Measurements from ENCODE around the gene PPP1R8.
"Not testable (repeated sequence)": the region's sequence is repeated elsewhere in the genome, so short reads cannot be mapped to it uniquely, and the experiment has no call there.

Gene PPP1R8

GRCh38 chr1:27830621-27831440, at the start of gene PPP1R8:
Gene PPP1R8 (plus strand): TSS chr1:27830782. CDS start chr1:27830836, 54 bp downstream.
- DNase-seq (ENCODE audit: low read depth) = peak; percentile 91

DNA sequence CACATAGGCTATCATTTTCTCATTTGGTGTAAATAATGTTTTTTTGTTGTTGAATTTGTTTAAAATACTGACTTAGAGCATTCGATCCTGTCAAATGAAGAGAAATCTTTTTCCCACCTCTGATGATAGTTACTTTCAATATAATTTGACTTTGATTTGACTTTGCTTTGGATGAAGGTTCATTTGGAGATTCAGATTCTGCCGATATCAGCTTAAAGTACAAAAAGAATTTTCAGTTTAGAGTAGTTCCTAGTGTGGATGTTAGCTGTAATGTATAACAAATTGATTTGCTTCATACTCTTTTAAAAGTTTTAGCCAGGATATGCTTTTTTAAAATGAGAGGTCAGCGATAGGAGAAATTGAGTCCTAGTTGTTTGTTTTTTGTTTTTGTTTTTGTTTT, 47.6 kb upstream of the PPP1R8 start:
- DNase-seq (ENCODE audit: low read depth) = no peak

DNA sequence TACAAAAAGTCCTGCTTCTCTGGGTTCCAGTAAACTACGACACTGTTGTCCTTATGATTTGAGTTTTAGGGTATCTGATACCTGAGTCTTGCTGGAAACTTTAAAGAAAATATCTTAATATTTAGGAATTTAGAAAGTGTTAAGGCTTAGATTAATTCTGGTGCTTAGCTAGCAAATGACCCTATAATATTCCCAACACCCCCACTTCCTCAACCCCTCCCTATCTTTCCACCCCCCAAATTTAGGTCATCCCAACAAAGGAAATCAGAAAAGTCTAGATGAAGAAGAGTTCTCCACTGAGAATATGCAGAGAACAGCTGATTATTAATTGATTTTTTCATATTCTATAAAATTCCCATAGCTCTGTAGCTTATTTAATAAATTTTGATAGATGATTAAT, 45.9 kb upstream of the PPP1R8 start:
- DNase-seq (ENCODE audit: low read depth) = no peak

- no peak for DNase-seq (ENCODE audit: low read depth)
Measured at GRCh38 chr1:27785781-27786455, 44.7 kb upstream of the PPP1R8 start.

DNA sequence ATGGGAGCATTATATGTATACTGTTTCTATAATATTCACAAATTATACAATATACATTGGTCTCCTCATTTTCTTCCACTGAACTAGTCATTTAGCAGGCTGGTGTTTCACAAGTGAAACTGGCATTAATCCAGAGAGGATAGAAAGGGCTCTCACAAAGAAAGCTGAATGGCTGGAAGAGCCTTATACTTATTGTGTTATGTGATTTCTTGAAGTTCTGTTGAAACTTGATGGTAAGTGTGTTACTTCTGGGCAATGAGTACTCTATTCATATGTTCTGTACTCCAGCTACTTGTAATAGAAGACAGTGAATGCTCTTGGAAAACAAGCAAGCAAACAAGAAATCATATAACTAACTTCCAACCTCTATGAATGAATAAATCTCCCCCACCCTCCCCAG, 42.7 kb upstream of the PPP1R8 start:
- no peak for DNase-seq (ENCODE audit: low read depth)

DNA sequence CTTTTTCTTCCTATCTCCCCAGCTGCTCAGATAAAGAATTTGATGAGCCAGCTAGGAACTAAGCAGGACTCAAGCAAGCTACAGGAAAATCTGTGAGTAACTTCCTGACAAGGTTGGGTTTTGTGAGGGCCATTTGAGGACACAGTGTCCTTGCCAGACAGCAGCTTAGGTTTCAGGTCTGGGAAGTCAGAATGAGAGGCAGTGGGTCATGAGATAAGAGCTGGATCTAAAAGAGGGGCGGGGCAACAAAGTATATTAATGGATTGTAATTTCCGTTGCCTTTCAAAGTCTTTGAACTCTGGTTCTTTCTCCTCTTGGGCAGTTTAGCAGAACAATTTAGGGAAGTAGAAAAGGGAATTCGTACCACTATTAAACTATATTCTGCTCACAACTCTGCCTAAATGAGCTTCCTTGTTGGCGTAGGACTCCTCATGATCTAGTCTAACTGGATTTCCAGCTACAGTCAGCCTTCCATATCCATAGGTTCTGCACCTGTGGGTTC, 41.0 kb upstream of the PPP1R8 start:
- no peak for DNase-seq (ENCODE audit: low read depth)

GRCh38 chr1:27790270-27790669, 40.3 kb upstream of the PPP1R8 start:
- DNase-seq (ENCODE audit: low read depth) = not testable (repeated sequence)

DNA sequence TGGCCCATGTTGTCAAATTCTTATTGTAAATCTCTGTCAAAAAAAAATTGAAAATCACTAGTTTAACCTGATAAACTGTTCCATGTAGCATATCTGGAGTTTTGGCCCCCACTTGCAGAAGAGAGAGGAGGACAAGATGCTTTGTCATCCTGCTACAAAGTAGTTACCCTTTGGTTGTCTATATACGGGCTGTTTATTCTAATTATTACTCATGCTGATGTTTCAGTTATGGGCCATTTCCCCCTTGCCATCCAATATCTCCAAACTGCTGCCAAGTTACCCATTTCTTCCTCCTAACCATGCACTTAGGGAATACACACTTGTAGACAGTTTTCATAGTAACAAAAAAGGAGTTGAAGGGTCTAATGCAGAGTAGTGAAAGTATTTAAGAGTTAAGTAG, 35.0 kb upstream of the PPP1R8 start:
- no peak for DNase-seq (ENCODE audit: low read depth)

DNA sequence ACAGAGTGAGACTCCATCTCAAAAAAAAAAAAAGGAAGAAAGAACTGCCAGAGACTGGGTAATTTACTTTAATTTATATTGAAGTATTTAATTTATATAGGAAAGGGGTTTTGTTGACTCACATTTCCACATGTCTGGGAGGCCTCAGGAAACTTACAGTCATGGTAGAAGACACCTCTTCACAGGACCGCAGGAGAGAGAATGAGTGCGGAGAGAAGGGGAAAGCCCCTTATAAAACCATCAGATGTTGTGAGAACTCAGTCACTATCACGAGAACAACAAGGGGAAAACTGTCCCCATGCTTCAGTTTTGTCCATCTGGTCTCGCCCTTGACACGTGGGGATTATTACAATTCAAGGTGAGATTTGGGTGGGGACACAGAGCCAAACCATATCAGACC, 25.8 kb upstream of the PPP1R8 start:
- no peak for DNase-seq (ENCODE audit: low read depth)

GRCh38 chr1:27806758-27807157, 23.8 kb upstream of the PPP1R8 start:
- DNase-seq (ENCODE audit: low read depth) = no peak

DNA sequence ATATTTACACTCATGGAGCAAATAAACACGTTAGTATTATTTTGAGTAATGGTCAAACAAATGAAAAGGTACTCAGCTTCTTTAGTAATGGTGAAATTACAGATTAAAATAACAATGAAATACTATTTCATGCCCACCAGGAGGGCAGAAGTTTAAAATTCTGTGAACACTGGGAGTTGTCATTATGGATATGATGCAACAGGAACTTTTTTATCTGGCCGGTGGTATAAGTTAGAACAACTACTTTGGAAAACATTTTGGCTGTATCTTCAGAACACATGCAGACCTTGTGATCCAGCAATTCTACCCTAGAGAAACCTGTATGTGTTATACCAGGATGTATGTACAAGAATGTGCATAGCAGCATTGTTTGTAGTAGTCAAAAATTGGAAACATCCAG, 23.2 kb upstream of the PPP1R8 start:
- DNase-seq (ENCODE audit: low read depth) = no peak

GRCh38 chr1:27808131-27808530, 22.5 kb upstream of the PPP1R8 start:
- DNase-seq (ENCODE audit: low read depth) = not testable (repeated sequence)

DNA sequence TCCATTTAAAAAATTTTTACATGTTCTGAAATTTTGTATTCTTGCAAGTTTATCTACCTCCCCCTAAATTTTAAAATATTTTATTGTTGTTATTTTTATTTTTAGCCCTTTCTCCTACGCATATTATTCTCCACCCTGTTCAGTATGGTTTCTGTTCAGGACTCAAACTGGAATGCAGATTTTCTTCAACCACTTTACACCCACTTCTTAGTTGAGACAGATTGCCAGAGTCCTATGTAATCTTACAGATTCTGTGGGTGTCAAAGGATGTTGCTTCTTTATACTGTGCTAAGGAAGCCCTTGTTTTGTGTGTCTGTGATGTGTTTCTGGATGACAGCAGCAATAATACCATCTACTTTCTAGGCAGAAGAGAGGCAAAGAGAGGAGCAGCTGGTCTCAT, 20.7 kb upstream of the PPP1R8 start:
- DNase-seq (ENCODE audit: low read depth) = no peak

DNA sequence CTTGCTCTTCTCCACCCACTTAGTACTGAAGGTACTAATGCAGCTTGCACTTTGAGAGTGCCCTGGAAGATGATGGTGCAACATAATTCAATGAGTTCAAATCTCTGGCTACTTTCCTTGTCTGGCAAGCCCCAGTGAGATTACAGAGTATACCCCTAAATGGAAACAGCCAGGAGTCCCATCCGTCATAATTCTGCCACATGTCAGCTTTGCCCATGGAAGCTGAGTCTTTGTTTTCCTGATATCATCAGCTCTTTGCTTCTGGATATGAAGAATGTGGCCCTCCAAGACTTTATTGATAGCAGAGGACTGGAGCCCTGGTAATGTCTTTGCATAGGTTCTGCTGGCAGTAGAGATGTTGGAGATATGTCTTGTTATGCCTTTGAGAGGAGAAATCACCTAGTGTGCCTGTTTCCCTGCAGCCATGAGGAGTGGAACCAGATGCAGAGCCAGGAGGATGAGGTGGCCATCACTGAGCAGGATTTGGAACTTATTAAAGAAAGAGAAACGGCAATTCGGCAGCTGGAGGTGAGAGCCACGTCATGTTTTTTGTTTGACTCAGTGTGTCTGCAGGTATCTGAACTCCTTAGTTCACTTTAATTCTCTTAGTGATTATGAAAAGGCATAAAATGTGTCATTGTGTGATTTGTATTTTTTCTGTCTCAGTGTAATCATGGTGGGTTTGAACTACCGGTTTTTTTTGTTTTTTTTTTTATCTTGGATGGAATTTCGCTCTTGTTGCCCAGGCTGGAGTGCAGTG, 18.7 kb upstream of the PPP1R8 start:
- no peak for DNase-seq (ENCODE audit: low read depth)

DNA sequence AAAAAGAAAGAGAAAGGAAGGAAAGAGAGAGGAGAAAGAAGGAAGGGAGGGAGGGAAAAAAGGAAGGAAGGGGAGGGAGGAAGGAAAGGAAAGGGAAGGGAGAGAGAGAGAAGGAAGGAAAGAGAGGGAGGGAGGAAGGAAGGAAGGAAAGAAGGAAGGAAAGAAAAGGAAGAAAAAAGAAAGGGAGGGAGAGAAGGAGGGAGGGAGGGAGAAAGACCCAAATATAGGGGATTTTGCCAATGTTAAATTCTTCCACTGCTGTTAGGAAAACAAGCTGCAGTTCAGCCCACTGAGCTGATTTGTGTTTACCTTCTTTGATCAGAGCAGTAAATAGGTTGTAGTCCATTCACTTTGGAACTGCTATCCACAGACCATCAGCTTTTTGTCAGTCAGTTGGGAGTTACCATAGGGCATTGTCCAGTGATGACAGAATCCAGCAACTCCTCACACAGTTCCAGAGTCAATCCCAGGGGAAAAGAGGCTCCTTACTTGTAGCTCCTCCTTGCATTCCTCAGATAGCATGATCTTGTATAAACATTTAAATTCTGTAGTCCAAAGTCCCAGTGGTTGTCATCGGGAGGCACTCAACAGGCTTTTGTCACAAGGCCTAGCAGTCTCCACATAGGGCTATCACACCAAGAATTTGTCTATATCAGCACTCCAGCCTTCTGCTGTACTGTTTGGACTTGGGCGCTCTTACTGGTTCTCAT, 13.5 kb upstream of the PPP1R8 start:
- peak; percentile 74 for DNase-seq (ENCODE audit: low read depth)

GRCh38 chr1:27821761-27822315, 8.7 kb upstream of the PPP1R8 start:
- peak; percentile 10 for DNase-seq (ENCODE audit: low read depth)

DNA sequence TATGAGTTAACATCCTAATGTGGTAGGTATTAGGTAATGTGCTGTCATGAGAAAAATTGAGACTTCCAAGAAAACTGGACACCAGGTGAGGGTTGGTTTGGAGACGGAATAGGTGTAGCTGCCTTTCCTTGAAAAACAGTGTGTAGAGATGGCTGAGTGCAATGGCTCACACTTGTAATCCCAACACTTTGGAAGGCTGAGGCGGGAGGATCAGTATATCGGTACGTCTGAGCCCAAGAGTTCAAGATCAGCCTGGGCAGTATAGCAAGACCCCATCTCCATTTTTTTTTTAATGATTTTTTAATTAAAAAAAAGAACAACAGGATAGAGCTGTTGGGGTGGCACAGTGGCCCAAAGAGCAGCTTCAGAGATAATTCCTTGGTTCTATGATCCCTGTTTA, 6.8 kb upstream of the PPP1R8 start:
- no peak for DNase-seq (ENCODE audit: low read depth)

DNA sequence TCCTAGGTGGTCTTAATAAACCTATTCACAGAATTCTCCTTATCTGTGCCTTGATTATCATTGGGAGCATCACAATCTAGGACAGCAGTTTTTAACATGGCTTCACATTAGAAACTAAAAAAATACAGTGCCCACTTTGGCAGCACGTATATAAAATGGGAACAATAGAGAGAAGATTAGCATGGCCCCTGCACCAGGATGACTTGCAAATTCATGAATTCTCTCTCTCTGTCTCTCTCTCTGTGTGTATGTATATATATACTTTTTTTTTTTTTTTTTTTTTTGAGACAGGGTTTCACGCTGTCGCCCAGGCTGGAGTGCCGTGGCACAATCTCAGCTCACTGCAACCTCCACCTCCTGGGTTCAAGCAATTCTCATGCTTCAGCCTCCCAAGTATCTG, 6.2 kb upstream of the PPP1R8 start:
- no peak for DNase-seq (ENCODE audit: low read depth)

DNA sequence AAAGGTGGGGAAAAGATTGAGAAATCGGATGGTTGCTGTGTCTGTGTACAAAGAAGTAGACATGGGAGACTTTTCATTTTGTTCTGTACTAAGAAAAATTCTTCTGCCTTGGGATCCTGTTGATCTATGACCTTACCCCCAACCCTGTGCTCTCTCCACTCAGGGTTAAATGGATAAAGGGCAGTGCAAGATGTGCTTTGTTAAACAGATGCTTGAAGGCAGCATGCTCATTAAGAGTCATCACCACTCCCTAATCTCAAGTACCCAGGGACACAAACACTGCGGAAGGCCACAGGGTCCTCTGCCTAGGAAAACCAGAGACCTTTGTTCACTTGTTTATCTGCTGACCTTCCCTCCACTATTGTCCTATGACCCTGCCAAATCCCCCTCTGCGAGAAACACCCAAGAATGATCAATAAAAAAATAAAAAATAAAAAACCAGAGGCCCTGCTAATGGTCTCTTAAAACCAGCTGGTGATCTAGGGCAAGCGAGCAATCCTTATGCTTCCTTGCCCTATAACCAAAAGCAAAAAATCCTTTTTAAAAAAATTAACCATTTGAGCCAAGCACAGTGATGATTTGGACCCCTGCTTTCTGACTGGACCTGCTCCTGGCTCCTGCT, 1.1 kb upstream of the PPP1R8 start:
- DNase-seq (ENCODE audit: low read depth) = not testable (repeated sequence)

DNA sequence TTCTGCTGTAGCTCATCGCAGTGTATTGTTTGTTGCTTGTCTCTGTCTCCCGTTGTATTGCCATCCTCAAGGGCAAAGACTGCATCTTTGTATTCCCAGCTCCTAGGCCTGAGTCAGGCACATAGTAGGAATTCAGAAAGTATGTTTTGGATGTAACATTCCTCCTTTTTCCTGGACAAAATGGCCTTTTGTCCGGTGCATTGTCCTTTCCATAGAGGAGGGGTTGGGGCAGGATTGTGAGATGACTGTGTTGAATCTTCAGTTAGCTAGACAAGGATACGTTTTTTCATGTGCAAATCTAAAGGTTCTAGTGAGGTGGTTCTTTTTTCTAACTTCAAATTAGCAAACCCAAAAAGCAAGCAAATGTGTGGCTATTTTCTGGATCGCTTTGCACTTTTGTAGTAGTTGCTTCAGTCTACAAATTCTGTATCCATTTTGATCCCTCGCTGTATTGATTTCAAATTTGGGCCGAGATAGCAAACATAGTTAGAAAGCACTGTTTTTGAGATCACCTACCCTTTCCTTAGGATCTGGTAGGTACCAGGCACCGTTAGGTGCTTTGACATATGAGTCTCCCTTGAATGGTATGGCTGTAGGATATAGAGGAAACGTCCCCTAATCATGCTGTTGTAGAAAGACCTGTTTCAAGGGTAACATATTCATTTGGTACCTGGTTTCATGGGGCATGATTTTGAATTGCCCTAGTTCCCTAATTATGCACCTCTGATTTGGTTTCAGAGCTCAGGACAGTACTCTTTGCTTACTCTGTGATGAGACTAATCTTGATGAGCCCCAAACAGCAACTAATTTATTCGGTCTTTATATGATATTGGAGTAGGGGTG, 1.2 kb downstream of the PPP1R8 start:
- DNase-seq (ENCODE audit: low read depth) = no peak

All from GM04504 (cell line).